ENCODE measurements around the gene GPR35.

GRCh38 chr2:240600451-240600961 lies 24.8 kb upstream of the GPR35 start:
- TF ChIP-seq POLR2A (IDR thresholded peaks at IDR 0.05; ENCODE audit: insufficient read depth in 1 of 2, low read depth in 2 of 2, low read length in 2 of 2) (no peak), STAT5B (CRISPR knock-in tag; IDR thresholded peaks at IDR 0.05) (no peak), ZFP36 (IDR thresholded peaks at IDR 0.05; ENCODE audit: borderline replicate concordance, low read depth, low read length, partially characterized antibody) (no peak), NR3C1 (CRISPR knock-in tag; IDR thresholded peaks at IDR 0.05) (no peak), MAFG (CRISPR knock-in tag; IDR thresholded peaks at IDR 0.05) (no peak), CTCF (CRISPR knock-in tag; IDR thresholded peaks at IDR 0.05) (no peak), KMT2A (CRISPR knock-in tag; IDR thresholded peaks at IDR 0.05) (no peak), SIX1 (CRISPR knock-in tag; IDR thresholded peaks at IDR 0.05; ENCODE audit: borderline replicate concordance) (no peak), PREB (CRISPR knock-in tag; IDR thresholded peaks at IDR 0.05) (no peak), ZNF274 (CRISPR knock-in tag; IDR thresholded peaks at IDR 0.05) (no peak), ZBTB1 (CRISPR knock-in tag; IDR thresholded peaks at IDR 0.05; ENCODE audit: borderline replicate concordance) (no peak)
